GM12891 (cell line): ENCODE measurements around the gene TM9SF1.

Experiments used
- POLR2A ChIP-seq: IDR thresholded peaks from 2 replicates; pipeline ENCODE4 v1.6.1; 2011; ENCODE audit warnings: low read depth, low read length, control low read depth
- SPI1 ChIP-seq: IDR thresholded peaks from 2 replicates; pipeline ENCODE4 v1.6.1; 2011; ENCODE audit warnings: low read depth, low read length, control low read depth
- TAF1 ChIP-seq: IDR thresholded peaks from 2 replicates; pipeline ENCODE4 v1.6.1; 2011; ENCODE audit warnings: low read depth, low read length, control low read depth

- TF ChIP-seq POLR2A (no peak), SPI1 (no peak), TAF1 (no peak)
These were observed 48.1 kb downstream of the TM9SF1 start, which contains the start of gene RNF31 for GRCh38 chr14:24146978-24147760.
